Measurements from ENCODE around the gene GPR84. TPM values are rescaled to one million over a fixed set of nuclear protein-coding genes. Genes with fewer than 3 reads are reported as not detected.

GPR84 gene
- total and polyA plus RNA-seq, 9 of the 15 experiments (the other 6 are each of a cell fraction or from before 2014, with no cell fraction given), result 0.07 to 0.18 (median 0.11) TPM; not detected in 5

- TF ChIP-seq CEBPG (CRISPR knock-in tag; IDR thresholded peaks at IDR 0.05), result peak; percentile 34; the same call in 1 of the 2 replicates
- TF ChIP-seq CEBPG (tag; conservative IDR thresholded peaks at IDR 0.05 in 1 of 2, IDR thresholded peaks at IDR 0.05 in 1 of 2), result peak; percentile 46 to 73; a peak in 2 of 4 replicates
- peak in 1 of 2 experiments; percentile 79; a peak in 2 of 4 replicates for TF ChIP-seq HDAC1 (IDR thresholded peaks at IDR 0.05)
- peak; percentile 41 for TF ChIP-seq HNRNPLL (IDR thresholded peaks at IDR 0.05; ENCODE audit: low read depth, low read length, poor library complexity, severe bottlenecking)
- TF ChIP-seq HDAC6 (IDR thresholded peaks at IDR 0.05; ENCODE audit: low read depth, low read length), result no peak
- peak in 1 of 3 experiments; percentile 56; a peak in 1 of 6 replicates for TF ChIP-seq ZBTB11 (CRISPR knock-in tag; IDR thresholded peaks at IDR 0.05)
- TF ChIP-seq KDM5B (IDR thresholded peaks at IDR 0.05; ENCODE audit: insufficient replicate concordance, low read depth, low read length), result peak; percentile 95
- TF ChIP-seq ARHGAP35 (IDR thresholded peaks at IDR 0.05; ENCODE audit: partially characterized antibody), result no peak
- TF ChIP-seq ASH1L (IDR thresholded peaks at IDR 0.05; ENCODE audit: borderline replicate concordance, low read depth, partially characterized antibody), result peak; percentile 98
- TF ChIP-seq CCAR2 (IDR thresholded peaks at IDR 0.05; ENCODE audit: low read depth, low read length), result no peak
- TF ChIP-seq ZNF830 (CRISPR knock-in tag; IDR thresholded peaks at IDR 0.05), result no peak
- TF ChIP-seq ZBTB12 (CRISPR knock-in tag; IDR thresholded peaks at IDR 0.05), result peak; percentile 66
- TF ChIP-seq FOXA1 (IDR thresholded peaks at IDR 0.05; ENCODE audit: borderline replicate concordance), result no peak
- no peak for TF ChIP-seq MCM2 (IDR thresholded peaks at IDR 0.05; ENCODE audit: low read depth)
- peak; percentile 87 to 95; a peak in 3 of 4 replicates for TF ChIP-seq MLLT1 (IDR thresholded peaks at IDR 0.05)
- peak; percentile 86; the same call in 1 of the 2 replicates for TF ChIP-seq FOXK1 (CRISPR knock-in tag; IDR thresholded peaks at IDR 0.05; ENCODE audit: borderline replicate concordance)
- TF ChIP-seq POU5F1 (IDR thresholded peaks at IDR 0.05; ENCODE audit: borderline replicate concordance, low read depth, low read length, partially characterized antibody), result no peak
- peak; percentile 53 for TF ChIP-seq MYC (IDR thresholded peaks at IDR 0.05; ENCODE audit: low read depth, low read length)
- TF ChIP-seq MYC (CRISPR knock-in tag; IDR thresholded peaks at IDR 0.05; ENCODE audit: borderline replicate concordance, low read depth), result peak; percentile 69; the same call in 1 of the 2 replicates
- no peak for TF ChIP-seq NR3C1 (CRISPR knock-in tag; IDR thresholded peaks at IDR 0.05)
- TF ChIP-seq PCBP2 (IDR thresholded peaks at IDR 0.05; ENCODE audit: low read depth, low read length, poor library complexity, severe bottlenecking), result no peak
Observed at GRCh38 chr12:54324617-54325441, 39.5 kb downstream of the GPR84 start, which contains the start of gene COPZ1 (continued).

Data from K562 (cell line).